ENCODE results near the gene SEMA5A. TPM values are rescaled to one million over a fixed set of nuclear protein-coding genes. Genes with fewer than 3 reads are reported as not detected.

The SEMA5A gene
- total RNA-seq, 2 experiments from 2014 or later: not detected

DNA sequence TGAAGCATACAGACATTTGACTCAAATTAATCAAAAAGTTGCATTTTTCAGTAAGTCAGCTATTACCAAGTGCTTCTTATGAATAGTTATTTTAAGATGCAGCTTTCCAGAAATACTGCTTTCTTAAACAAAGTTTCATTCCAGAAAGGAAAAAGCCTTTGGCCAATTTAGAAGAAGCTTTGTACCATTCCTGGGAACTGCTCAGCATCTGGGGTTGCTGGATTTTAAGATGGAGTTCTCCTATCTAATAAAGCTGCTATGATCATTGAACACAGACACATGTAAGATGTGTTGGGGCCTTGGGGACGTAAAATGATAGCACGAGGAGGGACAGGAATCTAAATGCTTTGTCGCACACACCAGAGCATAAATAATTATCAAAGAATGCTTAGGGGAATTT lies 130.8 kb downstream of the SEMA5A start:
- Mint-ChIP-seq H3K36me3 (ENCODE audit: low read depth) (no peaks in the 10 kb centered on the region), H3K27me3 (no peaks in the 10 kb centered on the region), H3K27ac (no peak overlapping the region), H3K4me3 (no peak overlapping the region), H3K9me3 (peaks cover 6% of the 10 kb centered on the region), H3K4me1 (ENCODE audit: low read depth) (no peaks in the 10 kb centered on the region)
- ATAC-seq (no peak), DNase-seq (no peak)
- intact Hi-C loops (cut with micrococcal nuclease): no loop called here
- TF ChIP-seq, protein P1, sequence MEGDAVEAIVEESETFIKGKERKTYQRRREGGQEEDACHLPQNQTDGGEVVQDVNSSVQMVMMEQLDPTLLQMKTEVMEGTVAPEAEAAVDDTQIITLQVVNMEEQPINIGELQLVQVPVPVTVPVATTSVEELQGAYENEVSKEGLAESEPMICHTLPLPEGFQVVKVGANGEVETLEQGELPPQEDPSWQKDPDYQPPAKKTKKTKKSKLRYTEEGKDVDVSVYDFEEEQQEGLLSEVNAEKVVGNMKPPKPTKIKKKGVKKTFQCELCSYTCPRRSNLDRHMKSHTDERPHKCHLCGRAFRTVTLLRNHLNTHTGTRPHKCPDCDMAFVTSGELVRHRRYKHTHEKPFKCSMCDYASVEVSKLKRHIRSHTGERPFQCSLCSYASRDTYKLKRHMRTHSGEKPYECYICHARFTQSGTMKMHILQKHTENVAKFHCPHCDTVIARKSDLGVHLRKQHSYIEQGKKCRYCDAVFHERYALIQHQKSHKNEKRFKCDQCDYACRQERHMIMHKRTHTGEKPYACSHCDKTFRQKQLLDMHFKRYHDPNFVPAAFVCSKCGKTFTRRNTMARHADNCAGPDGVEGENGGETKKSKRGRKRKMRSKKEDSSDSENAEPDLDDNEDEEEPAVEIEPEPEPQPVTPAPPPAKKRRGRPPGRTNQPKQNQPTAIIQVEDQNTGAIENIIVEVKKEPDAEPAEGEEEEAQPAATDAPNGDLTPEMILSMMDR (IDR thresholded peaks at IDR 0.05): no peak
- CTCF ChIA-PET: no interaction called here
- POLR2A ChIA-PET: no interaction called here

DNA sequence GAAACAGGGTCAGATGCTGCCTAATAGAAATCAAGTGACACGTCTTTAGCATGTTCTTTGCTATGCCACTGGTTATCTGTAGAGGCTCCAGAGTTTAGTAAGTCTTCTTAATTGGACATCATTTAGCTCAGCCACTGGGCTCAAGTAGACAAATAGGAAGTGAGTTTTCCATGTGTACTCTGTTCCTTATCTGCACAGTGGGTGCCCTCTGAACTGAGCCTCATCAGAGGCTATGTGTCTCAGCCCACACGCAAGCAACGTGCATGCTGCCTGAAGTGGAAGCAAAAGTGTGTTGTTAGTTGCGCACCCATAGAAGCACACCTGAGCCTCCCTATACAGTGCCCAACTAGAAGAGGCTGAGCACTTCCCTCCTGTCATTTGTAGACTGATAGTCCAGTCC lies 134.7 kb downstream of the SEMA5A start:
- Mint-ChIP-seq H3K36me3 (ENCODE audit: low read depth) (no peaks in the 10 kb centered on the region), H3K4me1 (ENCODE audit: low read depth) (no peaks in the 10 kb centered on the region), H3K27ac (no peak overlapping the region), H3K4me3 (no peak overlapping the region), H3K9me3 (peaks cover 6% of the 10 kb centered on the region), H3K27me3 (no peaks in the 10 kb centered on the region)
- ChIA-PET POLR2A (no interaction called here), CTCF (no interaction called here)
- no peak for DNase-seq
- no peak for ATAC-seq
- TF ChIP-seq, protein P1 (IDR thresholded peaks at IDR 0.05): no peak
- intact Hi-C loops (cut with micrococcal nuclease): no loop called here

DNA sequence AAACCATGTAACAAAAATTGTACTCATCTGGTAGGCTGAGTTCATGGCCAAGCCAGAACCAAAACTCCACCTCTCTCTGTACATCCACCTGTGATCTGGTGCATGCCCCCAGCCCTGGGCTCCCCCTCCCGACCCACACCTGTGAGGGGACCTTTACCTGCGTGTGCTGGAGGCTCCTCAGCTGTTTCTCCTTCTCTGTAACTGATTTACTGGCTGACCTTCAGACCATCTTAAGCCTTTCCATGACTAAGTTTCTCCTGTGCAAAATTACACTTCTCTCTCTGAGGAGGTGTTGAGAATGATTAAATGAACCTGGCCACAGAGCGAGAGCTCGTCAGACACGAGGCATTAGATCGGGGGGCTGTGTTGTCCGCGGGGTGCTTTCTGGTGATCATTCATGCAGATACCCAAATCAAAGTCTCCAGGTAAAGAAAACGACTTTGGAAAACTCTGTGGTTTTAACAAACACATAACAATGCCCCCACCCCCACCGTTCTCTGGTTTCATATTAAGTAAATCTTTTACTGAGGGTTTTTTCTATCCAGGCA lies 136.4 kb downstream of the SEMA5A start:
- no peaks in the 10 kb centered on the region for H3K36me3 Mint-ChIP-seq (ENCODE audit: low read depth)
- POLR2A ChIA-PET: no interaction called here

DNA sequence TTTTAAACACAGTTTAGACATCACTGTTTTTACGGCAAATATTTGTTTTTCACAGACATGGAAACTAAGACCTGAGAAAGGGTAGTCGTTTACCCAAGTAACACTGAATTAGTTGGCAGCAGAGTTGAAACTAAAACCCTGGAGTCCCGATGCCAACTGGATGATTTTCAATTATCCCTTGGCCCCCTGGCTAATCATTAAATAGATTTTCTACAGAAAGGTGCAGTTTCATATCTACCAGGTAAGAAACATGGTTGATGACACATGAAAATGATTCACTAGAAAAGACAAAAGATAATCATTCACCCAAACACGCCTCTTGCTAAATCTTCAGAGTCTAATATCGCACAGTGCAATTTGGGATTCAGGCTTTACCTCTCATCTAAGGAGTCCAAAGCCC lies 136.9 kb downstream of the SEMA5A start:
- TF ChIP-seq, protein P1 (IDR thresholded peaks at IDR 0.05): no peak
- H3K27ac Mint-ChIP-seq: no peak overlapping the region
- H3K4me1 Mint-ChIP-seq (ENCODE audit: low read depth): no peaks in the 10 kb centered on the region
- no peaks in the 10 kb centered on the region for H3K27me3 Mint-ChIP-seq
- intact Hi-C loops (cut with micrococcal nuclease): no loop called here
- no peak overlapping the region for H3K4me3 Mint-ChIP-seq
- H3K36me3 Mint-ChIP-seq (ENCODE audit: low read depth): no peaks in the 10 kb centered on the region
- ATAC-seq (no peak), DNase-seq (no peak)
- H3K9me3 Mint-ChIP-seq: peaks cover 6% of the 10 kb centered on the region
- ChIA-PET POLR2A (no interaction called here), CTCF (no interaction called here)

More for the DNA sequence above, 136.4 kb downstream of the SEMA5A start:
- Mint-ChIP-seq H3K27me3 (no peaks in the 10 kb centered on the region), H3K4me1 (ENCODE audit: low read depth) (no peaks in the 10 kb centered on the region), H3K9me3 (peaks cover 6% of the 10 kb centered on the region), H3K4me3 (no peak overlapping the region), H3K27ac (no peak overlapping the region)
- intact Hi-C loops (cut with micrococcal nuclease): no loop called here
- DNase-seq: no peak
- TF ChIP-seq, protein P1 (IDR thresholded peaks at IDR 0.05): no peak
- ATAC-seq: no peak
- CTCF ChIA-PET: no interaction called here

DNA sequence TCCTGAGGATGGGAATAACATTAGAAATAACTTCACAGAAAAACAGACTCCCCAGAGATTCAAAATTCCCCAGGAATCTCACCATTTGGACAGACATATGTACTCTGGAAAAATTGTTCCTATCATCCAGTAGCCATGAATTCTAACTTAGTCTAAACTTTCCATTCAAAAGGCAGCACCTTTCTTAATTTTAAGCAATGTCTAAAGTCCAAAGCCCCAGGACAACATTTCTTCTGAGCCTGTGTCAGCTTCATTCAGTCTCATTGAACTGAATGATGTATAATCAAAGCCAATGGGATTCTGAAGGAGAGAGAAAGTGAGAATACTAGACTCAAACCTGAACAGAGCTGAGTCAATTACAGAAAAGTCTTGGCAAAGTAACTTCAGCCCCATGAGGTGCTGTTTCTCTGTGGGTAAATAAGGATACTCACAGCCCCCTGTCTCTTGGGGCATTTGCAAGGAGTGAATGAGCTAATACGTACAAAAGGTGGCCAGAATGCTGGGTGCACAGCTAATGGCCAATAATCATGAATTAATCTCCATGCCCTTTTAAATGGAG lies 140.6 kb downstream of the SEMA5A start:
- H3K4me1 Mint-ChIP-seq (ENCODE audit: low read depth): no peaks in the 10 kb centered on the region
- ATAC-seq (no peak), DNase-seq (no peak)
- TF ChIP-seq, protein P1 (IDR thresholded peaks at IDR 0.05): no peak
- no peaks in the 10 kb centered on the region for H3K27me3 Mint-ChIP-seq
- H3K4me3 Mint-ChIP-seq: no peak overlapping the region
- H3K27ac Mint-ChIP-seq: no peak overlapping the region
- peaks cover 4% of the 10 kb centered on the region for H3K9me3 Mint-ChIP-seq
- CTCF ChIA-PET: no interaction called here
- intact Hi-C loops (cut with micrococcal nuclease): no loop called here
- no peaks in the 10 kb centered on the region for H3K36me3 Mint-ChIP-seq (ENCODE audit: low read depth)
- POLR2A ChIA-PET: no interaction called here
